NCI-H69 (cell line): ENCODE data around the gene COX6A2.
"Not testable (repeated sequence)": the region's sequence is repeated elsewhere in the genome, so short reads cannot be mapped to it uniquely, and the experiment has no call there.

Experiments
- DNase-seq: peaks from one replicate; lab custom pipeline; 2025; lab: John Stamatoyannopoulos, UW

COX6A2 gene

DNA sequence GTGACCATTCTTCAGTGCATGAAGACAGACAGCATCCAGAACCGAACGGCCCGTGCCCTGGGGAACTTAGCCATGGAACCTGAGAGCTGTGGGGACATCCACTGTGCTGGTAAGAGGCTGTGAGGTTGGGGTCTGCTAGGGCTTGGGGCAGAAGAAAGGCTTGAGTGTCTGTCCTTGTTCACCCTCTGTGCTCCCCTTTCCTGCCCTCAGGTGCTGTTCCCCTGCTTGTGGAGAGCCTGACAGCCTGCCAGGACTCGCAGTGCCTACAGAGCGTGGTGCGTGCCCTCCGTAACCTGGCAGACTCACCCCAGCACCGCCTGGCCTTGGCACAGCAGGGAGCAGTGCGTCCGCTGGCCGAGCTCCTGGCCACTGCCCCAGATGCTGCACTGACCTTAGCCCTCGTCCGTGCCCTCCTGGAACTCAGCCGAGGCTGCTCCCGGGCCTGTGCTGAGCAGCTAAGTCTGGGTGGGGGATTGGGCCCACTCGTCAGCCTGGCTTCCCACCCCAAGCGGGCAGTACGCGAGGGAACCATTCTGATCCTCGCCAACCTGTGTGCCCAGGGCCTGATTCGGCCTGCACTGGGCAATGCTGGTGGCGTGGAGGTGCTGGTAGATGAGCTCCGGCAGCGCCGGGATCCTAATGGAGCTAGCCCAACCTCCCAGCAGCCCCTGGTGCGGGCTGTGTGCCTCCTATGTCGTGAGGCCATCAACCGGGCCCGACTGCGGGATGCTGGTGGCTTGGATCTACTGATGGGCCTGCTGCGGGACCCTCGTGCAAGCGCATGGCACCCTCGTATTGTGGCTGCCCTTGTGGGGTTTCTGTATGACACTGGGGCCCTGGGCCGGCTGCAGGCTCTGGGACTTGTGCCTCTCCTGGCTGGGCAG lies 34.0 kb upstream of the COX6A2 start:
- DNase-seq: no peak

DNA sequence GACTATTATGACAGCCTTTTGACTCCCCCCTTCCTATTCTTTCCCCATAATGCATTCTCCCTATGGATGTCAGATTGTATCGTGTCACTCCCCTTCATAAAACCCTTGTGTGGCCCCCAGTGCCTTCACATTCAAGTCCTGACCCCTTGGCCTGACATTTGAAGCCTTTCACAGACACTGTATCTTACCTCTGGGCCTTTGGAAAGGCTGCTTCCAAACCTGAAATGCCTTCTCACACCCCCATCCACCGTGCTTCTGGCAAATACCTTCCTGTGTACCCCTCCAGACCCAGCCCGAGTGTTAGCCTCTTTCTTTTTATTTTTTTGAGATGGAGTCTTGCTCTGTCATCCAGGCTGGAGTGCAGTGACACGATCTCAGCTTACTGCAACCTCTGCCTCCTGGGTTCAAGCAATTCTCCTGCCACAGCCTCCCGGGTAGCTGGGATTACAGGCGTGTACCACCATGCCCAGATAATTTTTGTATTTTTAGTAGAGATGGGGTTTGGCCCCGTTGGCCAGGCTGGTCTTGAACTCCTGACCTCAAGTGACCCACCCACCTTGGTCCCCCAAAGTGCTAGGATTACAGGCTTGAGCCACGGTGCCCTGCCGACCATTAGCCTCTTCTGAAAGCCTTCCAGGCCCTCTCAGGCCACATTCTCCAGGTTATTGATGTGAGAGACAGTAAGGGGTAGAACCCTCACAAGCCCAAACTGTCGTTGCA lies 33.2 kb upstream of the COX6A2 start:
- no peak for DNase-seq

DNA sequence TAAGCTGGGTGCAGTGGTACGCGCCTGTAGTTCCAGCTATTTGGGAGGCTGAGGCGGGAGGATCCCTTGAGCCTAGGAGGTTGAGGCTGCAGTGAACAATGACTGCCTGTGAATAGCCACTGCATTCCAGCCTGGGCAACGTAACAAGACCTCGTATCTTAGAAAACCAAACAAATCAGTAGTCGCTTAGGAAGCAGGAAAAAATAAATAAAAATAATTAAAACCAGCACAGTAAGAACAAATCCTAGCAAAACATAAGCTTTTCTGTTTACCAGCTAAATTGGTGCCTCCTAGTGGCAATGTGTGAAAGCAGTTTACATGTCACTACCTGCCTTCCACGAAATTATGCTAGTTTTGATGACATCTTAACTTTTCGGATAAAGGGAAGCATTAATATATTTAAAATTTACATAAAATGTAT lies 32.4 kb upstream of the COX6A2 start:
- DNase-seq: peak; percentile 54

DNA sequence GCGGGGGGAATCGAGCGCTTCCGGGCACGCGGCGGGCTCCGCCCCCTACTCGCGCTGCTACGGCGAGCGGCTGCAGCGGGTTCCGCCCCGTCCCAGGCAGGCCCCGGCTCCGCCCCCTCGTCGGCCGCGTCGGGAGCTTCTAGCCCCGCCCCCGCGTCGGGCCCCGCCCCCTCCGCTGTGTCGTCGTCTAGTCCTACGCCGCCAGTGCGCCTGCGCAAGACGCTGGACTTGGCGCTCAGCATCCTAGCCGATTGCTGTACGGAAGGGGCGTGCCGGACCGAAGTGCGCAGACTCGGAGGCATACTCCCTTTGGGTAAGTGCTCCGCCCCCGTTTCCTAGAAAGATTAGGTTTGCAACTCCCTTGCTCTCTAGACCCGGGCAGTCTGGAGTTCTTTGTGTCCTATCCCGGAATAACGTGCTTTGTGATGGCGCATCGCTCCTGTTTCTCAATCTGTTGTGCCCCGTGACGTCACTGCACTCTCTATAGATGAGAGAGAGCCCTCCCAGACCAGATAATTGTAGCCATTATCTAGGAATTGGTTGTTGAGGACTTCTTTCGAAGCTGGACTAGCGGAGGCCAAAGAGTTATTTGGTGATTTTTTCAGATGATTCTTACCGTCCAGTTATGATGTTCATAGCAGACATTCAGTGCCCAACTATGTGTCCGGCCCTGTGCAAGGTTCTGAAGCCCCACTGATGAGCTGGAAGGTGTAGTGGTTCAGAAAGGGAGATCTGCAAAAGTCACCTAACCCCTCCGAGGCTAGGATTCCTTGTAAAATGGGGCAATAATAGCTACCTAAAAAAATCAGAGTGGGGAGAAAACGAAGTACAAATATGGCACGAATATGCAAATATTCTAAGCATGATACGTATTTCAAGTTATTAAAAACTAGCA lies 31.8 kb upstream of the COX6A2 start:
- peak; percentile 99 for DNase-seq

DNA sequence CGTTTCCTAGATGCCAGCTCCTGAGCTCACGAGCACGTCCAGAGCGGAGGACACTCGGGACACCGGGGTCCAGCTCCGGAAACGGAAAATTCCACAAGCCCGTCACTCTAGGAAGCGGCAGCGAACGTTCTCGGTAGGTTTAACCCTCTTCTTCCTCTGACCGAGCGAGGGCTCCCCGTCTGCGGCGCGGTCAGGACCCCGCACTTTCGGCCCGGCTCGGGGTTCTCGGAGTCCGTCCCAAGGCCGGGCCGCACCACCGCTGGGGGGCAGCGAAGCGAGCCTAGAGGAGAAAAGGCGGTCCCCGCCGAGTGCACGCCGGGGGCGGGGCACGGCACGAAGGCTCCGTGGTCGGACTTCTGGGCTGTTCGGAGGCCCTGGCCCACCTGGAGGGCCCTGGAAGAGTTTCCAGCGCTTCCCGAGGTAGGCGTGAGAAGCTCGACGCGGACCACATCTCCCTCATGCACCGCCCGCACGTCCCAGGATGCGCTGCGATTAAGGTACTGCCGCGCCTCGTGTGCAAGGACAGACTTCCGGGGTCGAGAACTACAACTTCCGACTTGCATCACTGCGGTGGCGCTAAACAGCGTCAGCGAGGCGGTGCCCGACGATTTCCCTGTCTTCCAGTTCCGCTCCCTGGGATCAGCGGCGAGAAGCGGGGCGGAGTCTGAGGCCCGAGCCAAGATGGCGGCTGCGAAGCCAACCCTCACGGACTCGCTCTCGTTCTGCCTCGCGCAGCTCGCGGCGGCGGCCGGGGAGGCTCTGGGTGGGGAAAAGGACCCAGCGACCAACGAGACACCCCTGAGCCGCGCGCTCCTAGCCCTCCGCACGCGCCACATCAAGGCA lies 30.9 kb upstream of the COX6A2 start, which contains the start of gene ARMC5:
TSS of gene ARMC5 (plus strand) at position 658 of the 843 bp plus-strand sequence. CDS start at position 682, 24 bp downstream.
- peak; percentile 99 for DNase-seq

DNA sequence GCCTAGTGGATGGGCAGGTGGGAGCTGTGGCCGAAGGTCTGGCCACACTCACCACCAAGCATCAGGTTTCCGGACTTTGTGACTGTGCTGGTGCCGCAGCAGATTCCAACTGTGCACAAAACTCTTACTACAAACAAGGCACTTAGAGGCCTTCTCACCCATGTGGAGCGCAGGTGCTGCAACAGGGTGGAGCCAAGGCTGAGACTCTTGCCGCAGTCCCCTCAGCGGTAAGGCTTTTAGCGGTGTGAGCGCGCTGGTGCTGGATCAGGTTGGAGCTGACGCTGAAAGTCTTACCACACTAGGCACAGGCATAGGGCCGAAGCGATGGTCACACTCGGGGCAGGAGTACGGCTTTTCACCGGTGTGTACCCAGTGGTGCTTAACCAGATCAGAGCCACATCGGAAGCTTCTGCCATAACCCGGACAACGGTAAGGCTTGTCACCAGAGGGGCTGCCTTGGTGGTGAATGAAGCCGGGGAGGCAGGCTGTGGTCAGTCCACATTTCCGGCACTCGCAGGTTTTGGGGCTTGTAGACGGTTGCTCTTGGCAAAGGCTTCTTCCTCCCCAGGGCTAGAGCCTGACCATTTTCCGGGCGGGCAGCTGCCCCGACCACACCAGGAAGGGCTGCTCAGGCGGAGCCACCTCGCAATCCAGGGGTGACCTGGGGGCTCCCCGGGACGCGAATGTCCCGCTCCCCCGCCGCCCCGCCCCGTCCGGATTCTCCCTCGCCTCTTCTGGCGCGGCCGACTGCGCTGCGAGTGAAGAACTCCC lies 30.1 kb upstream of the COX6A2 start:
- DNase-seq: peak; percentile 71

DNA sequence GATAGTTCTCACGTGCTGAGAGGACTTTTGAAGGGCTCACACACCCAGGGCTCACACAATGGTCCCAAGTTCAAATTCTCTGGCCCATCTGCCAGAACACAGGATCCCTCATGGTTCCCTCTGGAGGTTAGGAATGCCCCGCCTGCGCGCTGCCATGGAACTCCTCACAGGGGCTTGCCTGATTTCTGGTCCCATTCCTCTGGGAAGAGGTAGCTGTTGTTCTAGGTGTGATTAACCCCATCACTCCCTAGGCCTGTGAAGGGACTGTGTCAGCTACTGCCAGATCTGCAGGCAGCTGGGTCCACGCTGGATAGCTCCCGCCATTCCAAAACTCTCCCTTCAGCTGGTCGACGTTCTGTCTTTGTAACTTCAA lies 28.8 kb upstream of the COX6A2 start:
- no peak for DNase-seq

DNA sequence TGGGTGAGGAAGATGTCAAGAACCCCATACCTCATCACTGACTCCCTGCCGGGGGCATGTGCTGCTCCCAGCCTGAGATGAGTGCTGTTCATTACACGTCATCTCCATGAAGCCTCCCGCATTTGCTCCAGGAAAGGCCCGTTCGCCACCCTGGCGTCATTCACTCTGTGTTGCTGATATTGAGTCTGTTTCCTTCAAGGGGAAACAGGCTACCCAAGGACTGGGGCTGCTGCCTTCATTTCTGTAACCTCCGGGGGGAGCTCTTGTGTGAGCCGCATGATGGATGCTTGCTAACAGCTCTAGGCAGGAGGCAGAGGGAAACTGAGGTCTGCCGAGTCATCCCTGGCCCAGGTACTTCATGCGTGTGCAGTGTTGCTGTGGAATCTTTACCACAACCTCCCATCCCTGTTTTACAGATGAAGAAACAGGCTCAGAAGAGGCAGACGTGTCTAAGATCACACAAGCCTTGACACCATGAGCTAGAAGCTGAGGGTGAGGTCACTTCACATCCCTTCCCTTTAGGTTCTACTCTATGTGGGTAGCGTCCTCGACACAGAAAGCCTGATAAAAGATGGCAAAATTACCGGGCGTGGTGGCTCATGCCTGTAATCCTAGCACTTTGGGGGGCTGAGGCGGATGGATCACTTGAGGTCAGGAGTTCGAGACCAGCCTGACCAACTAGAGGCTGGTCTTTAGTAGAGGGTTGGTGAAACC lies 27.6 kb upstream of the COX6A2 start:
- peak; percentile 24 for DNase-seq

DNA sequence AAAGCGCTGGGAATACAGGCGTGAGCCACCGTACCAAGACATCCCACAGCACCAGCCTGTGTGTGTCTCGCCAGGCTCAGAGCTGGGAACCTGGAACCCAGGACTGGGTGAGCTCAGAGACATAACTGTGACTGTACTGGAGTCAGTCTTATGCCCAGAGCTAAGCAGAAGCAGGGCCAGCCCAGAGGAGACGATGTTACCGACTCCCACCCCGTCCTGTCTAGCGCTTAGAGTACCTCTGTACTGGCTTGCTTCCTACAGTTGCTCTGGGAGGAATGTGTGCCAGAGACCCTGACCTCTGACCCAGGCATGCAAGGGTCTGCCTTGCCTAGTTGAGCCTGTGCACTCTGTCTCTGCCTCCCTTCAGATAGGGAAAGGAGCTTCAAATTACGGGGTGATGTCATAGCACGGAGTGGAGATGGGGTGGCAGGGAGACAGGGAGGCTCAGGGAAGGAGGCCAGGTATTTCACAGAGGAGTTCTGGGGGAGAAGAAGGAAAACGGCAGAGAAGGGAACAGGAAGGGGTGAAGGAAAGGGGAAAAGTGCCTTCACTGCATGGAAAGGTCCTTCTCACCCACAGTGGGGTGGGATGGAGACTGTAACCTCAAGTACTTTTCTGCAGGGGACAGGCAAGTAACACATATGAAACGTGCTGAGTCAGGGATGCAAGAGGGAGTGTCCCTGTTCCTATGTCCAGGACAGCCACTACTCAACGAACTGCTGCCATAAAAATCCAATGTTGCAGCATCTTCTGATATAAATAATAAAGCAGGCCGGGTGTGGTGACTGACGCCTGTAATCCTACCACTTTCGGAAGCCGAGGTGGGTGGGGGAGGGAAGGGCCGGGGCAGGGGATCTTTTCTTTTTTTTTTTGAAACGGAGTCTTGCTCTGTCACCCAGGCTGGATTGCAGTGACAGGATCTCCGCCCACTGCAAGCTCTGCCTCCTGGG lies 25.4 kb upstream of the COX6A2 start:
- no peak for DNase-seq

DNA sequence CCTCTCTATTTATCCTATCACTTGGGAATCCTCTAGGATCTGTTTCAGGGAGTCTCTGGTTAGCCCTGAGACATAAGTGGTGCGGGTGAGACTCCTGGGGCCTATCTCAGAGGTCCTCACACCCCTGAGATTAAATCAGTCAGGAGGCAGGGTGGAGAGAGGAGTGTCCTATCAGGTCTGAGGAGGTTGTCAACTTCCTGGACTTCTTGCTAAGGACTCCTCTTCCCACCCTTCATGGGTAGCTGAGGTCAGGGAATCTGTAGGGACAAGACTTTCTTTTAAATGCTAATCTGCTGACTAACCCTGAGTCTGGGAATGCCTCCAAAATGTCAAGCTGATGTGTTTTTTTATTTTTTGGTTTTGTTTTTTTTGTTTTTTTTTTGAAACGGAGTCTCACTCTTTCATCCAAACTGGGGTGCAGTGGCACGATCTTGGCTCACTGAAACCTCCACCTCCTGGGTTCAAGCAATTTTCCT lies 24.5 kb upstream of the COX6A2 start:
- no peak for DNase-seq

DNA sequence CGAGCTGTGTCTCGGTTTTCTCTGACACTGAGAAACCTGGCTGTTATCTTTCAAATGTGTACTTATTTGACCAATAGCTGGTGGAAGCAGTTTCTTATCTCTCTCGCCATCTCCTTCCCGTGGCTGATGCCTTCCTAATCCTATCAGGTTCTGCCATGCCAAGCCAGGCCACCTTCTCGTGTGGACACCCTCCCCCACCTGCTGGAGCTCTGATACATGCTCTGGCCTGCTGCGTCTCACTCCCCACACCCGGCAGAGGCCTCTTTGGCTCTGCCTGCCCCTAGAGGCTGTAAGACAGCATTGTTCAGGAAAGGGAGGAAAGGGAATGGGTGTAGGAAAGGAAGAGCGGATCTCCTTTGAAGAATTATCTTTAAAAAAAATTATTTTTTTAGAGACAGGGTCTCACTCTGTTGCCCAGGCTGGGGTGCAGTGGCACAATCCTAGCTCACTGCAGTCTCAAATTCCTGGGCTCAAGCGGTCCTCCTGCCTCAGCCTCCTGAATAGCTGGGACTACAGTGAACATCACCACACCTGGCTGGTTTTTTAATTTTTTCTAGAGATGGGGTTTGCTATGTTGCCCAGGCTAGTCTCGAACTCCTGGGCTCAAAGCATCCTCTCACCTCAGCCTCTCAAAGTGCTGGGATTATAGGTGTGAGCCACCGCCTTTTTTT lies 23.7 kb upstream of the COX6A2 start:
- DNase-seq: peak; percentile 78

DNA sequence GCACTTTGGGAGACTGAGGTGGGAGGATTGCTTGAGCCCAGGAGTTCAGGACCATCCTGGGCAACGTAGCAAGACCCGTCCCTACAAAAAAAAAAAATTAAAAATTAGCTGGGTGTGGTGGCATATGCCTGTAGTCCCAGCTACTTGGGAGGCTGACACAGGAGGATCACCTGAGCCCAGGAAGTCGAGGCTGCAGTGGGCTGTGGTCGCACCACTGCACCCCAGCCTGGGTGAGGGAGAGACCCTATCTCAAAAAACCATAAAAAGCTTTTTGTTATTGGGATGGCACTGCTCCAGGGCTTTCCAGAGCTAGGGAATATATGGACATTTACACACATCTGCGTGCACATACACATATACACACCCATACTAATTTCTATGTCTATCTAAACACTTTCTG lies 23.0 kb upstream of the COX6A2 start:
- DNase-seq: no peak

DNA sequence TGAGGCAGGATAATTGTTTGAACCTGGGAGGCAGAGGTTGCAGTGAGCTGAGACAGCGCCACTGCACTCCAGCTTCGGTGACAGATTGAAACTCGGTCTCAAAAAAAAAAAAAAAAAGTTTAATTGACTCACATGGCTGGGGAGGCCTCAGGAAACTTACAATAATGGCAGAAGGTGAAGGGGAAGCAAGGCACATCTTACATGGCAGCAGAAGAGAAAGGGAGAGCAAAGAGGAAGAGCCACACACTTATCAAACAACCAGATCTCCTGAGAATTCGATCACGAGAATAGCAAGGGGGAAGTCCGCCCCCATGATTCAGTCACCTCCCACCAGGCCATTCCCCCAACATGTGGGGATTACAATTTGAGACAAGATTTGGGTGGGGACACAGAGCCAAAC lies 17.8 kb upstream of the COX6A2 start:
- not testable (repeated sequence) for DNase-seq

DNA sequence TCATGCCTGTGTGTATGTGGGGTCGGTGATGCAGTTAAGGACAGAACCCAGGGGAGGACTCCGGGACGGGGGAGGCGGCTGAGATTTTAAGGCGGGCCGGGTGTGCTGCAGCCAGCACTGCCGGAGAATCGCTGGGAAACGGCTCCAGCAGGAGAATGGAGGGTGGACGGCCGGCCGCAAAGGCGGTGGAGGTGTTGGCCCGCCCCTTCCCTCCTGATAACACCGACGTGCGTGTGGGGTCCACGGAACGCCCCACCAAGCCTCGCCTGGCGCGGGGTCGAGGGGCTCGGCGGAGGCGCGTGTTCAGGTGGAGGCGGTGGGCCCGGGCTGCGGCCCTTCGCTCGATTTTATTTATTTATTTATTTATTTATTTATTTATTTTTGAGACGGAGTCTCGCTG lies 13.8 kb upstream of the COX6A2 start:
- no peak for DNase-seq

DNA sequence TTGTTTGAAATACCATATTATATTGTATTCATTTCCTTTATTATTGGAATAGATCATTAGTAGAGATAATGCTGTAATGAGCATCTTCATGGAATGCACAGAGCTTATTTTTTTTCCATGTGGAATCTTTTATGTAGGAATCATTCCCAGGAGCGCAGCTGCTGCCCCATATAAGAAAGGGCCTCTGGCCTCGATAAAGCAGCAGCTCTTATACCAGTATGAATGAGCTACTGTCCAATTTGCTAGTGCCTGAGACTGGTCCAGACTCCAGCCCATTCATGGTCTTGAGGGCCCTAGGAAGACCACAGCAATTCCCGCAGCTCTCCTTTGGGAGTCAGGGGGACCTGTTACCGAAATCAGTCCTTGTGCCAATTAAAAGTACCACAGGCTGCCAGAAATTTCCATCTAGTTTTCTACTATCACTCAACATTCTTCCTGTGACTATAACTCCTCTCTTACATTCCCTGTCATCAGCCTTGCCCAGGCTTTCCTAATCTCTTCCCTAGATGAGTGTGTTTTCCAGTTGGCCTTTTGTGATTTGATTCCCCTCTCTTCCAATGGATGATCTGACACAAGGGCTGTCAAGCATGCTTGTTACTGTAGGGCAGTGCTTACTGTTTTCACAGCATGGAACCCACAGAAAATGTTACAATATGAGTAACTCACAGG lies 12.5 kb upstream of the COX6A2 start:
- DNase-seq: no peak

DNA sequence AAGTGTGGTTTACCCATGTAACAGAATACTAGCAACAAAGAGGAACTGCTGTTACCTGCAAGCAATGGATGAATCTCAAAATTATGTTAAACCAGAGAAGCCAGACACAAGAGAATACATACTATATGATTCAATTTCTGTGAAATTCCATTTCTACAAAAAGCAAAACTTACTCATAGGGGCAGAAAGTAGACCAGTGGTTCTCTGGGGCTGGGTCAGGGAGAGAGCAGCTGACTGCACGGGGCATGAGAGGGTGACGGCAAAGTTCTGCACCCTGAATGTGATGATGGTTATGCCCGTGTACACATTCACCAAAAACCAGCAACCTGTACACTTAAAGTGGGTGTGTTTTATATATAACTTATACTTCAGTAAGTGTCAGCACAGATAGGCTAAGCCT lies 11.4 kb upstream of the COX6A2 start:
- DNase-seq: no peak

DNA sequence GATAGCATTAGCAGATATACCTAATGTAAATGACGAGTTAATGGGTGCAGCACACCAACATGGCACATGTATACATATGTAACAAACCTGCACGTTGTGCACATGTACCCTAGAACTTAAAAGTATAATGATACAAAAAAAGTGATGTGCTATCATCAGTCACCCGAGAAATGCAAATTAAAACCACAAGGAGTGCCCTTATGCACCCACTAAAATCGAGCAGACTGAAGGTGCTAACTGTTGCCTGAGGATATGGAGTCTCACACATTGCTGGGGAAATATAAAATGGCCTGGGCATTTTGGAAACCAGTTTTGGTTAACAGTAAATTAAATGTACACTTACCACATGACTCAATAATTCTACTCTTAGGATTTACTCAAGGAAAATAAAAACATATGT lies 10.9 kb upstream of the COX6A2 start:
- not testable (repeated sequence) for DNase-seq
